ENCODE measurements around the gene COL4A1.

DNA sequence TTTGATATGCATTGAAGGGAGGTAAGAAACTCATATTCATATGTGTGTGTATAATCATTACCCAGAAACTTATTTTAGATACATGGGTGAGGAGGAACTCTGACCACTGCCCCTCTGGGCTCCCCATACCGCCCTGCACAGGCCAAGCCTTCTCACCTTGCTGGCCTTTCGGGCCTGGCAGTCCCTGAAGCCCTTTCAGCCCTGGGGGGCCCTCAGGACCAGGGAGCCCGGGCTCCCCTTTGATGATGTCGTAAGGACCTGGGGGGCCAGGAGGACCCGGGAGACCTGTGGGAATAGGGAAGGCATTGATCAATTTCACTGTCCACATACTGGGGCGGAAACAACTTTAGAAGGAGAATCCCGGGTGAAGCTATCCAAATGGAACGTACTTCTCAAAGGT lies 142.3 kb downstream of the COL4A1 start:
- TF ChIP-seq TAF1 (IDR thresholded peaks at IDR 0.05; ENCODE audit: borderline replicate concordance, insufficient read depth, low read length) (no peak), SIN3A (IDR thresholded peaks at IDR 0.05; ENCODE audit: borderline replicate concordance, insufficient read depth, low read length) (no peak)
- TF ChIP-seq, protein P1, sequence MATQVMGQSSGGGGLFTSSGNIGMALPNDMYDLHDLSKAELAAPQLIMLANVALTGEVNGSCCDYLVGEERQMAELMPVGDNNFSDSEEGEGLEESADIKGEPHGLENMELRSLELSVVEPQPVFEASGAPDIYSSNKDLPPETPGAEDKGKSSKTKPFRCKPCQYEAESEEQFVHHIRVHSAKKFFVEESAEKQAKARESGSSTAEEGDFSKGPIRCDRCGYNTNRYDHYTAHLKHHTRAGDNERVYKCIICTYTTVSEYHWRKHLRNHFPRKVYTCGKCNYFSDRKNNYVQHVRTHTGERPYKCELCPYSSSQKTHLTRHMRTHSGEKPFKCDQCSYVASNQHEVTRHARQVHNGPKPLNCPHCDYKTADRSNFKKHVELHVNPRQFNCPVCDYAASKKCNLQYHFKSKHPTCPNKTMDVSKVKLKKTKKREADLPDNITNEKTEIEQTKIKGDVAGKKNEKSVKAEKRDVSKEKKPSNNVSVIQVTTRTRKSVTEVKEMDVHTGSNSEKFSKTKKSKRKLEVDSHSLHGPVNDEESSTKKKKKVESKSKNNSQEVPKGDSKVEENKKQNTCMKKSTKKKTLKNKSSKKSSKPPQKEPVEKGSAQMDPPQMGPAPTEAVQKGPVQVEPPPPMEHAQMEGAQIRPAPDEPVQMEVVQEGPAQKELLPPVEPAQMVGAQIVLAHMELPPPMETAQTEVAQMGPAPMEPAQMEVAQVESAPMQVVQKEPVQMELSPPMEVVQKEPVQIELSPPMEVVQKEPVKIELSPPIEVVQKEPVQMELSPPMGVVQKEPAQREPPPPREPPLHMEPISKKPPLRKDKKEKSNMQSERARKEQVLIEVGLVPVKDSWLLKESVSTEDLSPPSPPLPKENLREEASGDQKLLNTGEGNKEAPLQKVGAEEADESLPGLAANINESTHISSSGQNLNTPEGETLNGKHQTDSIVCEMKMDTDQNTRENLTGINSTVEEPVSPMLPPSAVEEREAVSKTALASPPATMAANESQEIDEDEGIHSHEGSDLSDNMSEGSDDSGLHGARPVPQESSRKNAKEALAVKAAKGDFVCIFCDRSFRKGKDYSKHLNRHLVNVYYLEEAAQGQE (IDR thresholded peaks at IDR 0.05; ENCODE audit: insufficient read depth in 1 of 2, low read depth in 2 of 2, low read length in 2 of 2): no peak
